ENCODE results near the gene KSR1. TPM values are rescaled to one million over a fixed set of nuclear protein-coding genes. Genes with fewer than 3 reads are reported as not detected.

Gene KSR1
- total and polyA plus RNA-seq, 9 of the 15 experiments (the other 6 are each of a cell fraction or from before 2014, with no cell fraction given) = 1.4 to 51.7 (median 18.4) TPM

GRCh38 chr17:27461192-27461859 is 5.1 kb downstream of the KSR1 start (continued):
- TF ChIP-seq CHAMP1 (IDR thresholded peaks at IDR 0.05) (no peak), ZNF282 (CRISPR knock-in tag; IDR thresholded peaks at IDR 0.05) (no peak), POLR2AphosphoS2 (IDR thresholded peaks at IDR 0.05; ENCODE audit: low read length) (no peak), DEAF1 (CRISPR knock-in tag; IDR thresholded peaks at IDR 0.05) (no peak), NRF1 (conservative IDR thresholded peaks at IDR 0.05 in 1 of 2, IDR thresholded peaks at IDR 0.05 in 1 of 2) (peak in 1 of 2 experiments; percentile 20; a peak in 1 of 4 replicates), DNMT1 (IDR thresholded peaks at IDR 0.05) (no peak), BRCA1 (IDR thresholded peaks at IDR 0.05) (no peak), BRCA1 (CRISPR knock-in tag; IDR thresholded peaks at IDR 0.05) (no peak), GABPA (tag; conservative IDR thresholded peaks at IDR 0.05; ENCODE audit: low read depth) (no peak), RFX1 (IDR thresholded peaks at IDR 0.05) (no peak), CHCHD3 (CRISPR knock-in tag; IDR thresholded peaks at IDR 0.05) (no peak), IRF9 (tag; IDR thresholded peaks at IDR 0.05) (no peak), NR2F6 (CRISPR knock-in tag; IDR thresholded peaks at IDR 0.05) (no peak), ZBTB12 (CRISPR knock-in tag; IDR thresholded peaks at IDR 0.05) (no peak), HDAC2 (IDR thresholded peaks at IDR 0.05) (no peak), ZNF699 (CRISPR knock-in tag; IDR thresholded peaks at IDR 0.05; ENCODE audit: insufficient replicate concordance) (no peak), CREM (IDR thresholded peaks at IDR 0.05; ENCODE audit: low read depth) (peak; percentile 66), ZBTB9 (CRISPR knock-in tag; IDR thresholded peaks at IDR 0.05) (no peak), ZNF551 (CRISPR knock-in tag; IDR thresholded peaks at IDR 0.05) (no peak)
